Pons (tissue), 1 donor: ENCODE results near the gene UGT1A10.
"Not testable (repeated sequence)": the region's sequence is repeated elsewhere in the genome, so short reads cannot be mapped to it uniquely, and the experiment has no call there.

ENCODE experiments used
- DNase-seq: peaks from one replicate; pipeline ENCODE4 v3.0.0-alpha.2; 2016; ENCODE audit warnings: low spot score

UGT1A10 gene

GRCh38 chr2:233655943-233656342, 19.7 kb downstream of the UGT1A10 start:
- not testable (repeated sequence) for DNase-seq

DNA sequence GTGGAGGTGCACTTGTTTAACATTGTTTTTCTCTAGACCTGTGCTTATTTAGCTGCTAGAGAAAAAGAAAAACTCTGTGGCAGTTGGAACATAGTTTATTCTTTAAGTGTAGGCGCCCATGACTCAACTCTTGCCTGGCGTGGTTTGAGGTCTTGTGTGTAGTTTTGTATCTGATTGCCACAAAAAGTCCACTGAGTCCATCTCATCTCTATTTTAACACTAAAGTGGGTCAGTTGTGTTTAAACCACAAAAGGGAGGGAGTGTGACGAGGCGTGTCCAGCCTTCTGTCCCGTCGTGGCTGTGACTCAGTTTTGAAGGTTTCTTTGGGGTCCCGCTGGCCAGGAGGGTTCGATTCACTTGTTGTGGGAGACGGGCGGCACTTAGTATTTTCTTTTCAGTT, 20.2 kb downstream of the UGT1A10 start:
- no peak for DNase-seq

DNA sequence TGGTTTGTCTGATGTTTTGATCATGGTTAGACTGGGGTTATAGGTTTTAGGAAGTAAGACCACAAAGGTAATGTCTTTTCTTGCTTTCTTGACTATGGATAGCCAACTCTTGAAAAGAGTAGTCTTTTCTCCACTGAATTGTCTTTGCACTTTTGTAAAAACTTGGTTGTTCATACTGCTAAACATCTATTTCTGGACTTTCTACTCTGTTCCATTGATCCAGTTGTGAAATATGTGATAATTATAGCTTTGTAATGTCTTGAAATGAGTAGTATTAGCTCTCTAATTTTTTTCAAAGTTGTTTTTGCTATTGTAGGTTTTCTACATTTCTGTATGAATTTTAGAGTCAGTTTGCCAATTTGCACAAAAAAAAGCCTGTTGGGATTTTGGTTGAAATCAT, 22.4 kb downstream of the UGT1A10 start:
- no peak for DNase-seq

DNA sequence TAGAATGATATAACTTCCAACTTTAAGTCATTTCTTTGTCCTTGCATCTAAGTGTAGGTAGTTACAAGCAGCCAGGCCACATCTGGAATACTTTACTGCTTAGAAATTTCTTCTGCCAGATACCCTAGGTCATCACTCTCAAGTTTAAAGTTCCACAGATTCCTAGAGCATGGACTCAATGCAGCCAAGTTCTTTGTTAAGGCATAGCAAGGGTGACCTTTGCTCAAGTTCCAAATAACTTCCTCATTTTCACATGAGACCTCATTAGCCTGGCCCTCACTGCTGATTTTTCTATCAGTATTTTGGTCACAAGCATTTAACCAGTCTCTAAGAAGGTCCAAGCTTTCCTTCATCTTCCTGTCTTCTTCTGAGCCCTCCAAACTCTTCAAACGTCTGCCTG, 27.7 kb downstream of the UGT1A10 start:
- DNase-seq, result no peak

GRCh38 chr2:233668605-233669260, 32.5 kb downstream of the UGT1A10 start:
- DNase-seq, result no peak

- DNase-seq, result no peak
These were observed 35.3 kb downstream of the UGT1A10 start, which contains the start of gene UGT1A9 for GRCh38 chr2:233671290-233672161. Gene UGT1A9 (plus strand): TSS chr2:233671898. CDS start chr2:233671935, 37 bp downstream.

DNA sequence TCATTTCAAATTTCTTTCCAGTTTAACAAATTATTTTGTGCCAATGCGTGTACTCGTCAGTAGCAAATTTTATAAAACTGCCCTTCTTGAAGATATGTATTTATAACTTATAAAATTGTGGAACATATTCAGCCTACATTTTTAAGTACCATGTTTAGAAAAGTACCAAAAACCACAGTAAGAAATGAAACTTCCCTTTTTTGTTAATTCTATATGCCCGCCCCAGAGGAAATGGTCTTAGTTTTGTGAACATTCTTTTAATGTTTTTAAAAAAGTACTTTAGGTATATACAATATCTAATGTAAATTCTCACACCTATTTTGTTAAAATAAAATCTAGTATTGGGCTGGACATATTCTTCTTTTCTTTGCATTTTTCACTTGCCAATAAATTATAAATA, 36.6 kb downstream of the UGT1A10 start:
- no peak for DNase-seq

DNA sequence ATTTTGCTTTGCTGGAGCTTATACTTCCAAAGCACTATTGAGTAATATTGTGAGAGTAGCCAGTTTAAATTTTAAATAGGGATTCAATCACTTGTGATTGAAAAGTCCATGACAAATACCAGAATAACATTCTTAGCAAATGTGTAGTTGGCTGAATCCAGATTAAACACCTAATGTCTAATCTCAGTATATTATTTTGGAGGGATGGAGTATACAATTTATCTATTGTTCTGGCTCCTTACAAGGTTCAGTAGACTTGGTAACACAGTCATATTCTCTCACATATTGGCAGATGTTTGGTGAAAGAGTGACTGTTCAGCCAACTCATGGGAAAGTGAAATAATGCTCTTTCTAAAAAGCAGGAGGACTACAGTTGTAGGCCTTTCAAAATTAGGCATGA, 37.6 kb downstream of the UGT1A10 start:
- DNase-seq, result no peak

DNA sequence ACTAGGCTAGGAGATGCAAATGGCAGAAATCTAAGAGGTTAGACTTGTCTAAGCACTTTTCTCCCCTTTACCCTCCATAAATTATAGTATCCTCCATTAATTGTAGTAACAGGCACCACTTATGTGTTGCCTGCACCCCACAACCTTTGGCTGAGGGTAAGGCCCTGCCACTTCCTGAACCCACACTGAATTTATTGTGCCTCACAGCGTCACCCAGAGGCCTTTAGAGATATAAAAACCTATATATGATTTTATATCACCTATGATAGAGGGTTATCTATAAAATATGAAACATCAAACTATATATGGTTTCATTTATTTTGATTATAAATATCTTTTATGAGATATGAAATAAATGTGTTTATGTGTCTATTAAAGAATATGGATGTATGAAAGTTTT, 38.1 kb downstream of the UGT1A10 start:
- no peak for DNase-seq

DNA sequence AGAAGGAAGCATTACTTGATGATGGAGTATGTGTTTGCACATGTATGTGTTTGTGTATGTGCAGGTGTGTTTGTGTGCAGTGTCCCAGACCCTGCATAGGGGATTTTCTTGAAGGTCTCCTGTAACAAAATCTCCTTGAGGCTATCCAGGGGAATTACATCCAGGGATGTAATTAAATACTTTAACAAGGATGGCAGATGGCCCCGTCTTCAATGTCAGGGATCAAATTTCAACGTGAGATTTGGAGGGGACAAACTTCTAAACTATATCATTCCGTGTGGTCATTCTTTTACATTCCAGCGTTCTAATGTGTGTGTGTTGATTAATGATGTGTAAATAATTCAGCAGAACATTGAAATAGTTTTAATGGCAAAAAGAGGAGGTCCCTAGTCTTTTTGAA, 38.7 kb downstream of the UGT1A10 start:
- no peak for DNase-seq

GRCh38 chr2:233676046-233676445, 39.8 kb downstream of the UGT1A10 start:
- DNase-seq, result no peak

DNA sequence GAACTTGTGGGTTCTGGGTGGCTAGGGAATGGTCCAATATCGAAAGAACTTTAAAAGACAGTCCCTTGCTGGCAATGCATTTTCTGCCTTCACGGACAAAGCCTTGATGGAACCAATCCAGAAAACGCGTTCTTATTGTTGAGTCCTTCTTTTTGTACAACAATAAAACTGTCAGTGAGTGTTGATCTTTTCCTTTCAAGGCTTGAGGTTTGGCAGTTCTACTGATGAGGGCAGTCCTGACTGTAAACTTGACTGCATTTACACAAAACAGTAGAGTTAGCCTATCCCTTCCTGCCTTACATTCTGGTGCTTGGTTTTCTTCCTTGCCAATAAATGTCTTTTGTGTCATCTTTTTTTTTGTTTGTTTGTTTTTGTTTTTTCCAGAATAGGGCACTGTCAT, 42.9 kb downstream of the UGT1A10 start:
- DNase-seq, result no peak

- DNase-seq, result no peak
These were observed 44.3 kb downstream of the UGT1A10 start for GRCh38 chr2:233680361-233681045.

DNA sequence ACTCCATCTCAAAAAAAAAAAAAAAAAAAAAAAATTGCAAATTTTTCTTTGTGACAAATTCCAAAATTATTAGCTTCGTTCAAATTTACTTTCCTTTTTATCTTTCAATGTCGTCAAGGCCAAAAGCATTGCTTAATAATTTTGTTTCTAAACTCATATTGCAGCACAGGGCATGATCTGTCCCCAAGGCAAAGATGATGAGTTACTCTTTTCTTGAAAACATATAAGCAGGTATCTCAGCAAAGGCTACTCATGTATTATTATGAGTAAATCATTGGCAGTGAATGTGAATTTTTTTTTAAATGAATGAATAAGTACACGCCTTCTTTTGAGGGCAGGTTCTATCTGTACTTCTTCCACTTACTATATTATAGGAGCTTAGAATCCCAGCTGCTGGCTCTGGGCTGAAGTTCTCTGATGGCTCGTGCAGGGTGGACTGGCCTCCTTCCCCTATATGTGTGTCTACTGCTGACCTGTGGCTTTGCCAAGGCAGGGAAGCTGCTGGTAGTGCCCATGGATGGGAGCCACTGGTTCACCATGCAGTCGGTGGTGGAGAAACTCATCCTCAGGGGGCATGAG, 45.4 kb downstream of the UGT1A10 start, which contains the start of gene UGT1A7:
Gene UGT1A7 (plus strand): TSS at position 381 of the 579 bp plus-strand sequence. CDS start 37 bp downstream, at position 418.
- no peak for DNase-seq

DNA sequence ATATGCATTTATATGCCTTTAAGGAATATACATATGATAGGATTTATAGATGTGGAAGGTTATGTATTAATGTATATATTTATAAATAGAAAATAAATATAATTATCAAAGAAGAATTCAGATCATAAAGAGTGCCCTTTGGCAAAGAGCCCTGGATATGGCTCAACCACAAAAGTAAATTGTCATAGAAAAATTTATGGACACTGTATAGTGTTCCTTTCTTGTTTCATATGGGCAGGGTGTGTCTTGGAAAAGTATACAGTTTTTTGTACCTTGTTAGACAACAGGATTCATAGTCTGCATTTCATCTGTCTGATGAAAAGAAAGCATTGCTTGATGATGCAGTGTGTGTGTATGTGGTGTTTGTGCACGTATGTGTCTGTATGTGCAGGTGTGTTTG, 48.4 kb downstream of the UGT1A10 start:
- DNase-seq, result no peak

- DNase-seq, result no peak
These were observed 50.7 kb downstream of the UGT1A10 start for GRCh38 chr2:233686928-233687327.

GRCh38 chr2:233688341-233688740, 52.1 kb downstream of the UGT1A10 start:
- no peak for DNase-seq

- no peak for DNase-seq
These were observed 52.8 kb downstream of the UGT1A10 start for GRCh38 chr2:233689031-233689430.

DNA sequence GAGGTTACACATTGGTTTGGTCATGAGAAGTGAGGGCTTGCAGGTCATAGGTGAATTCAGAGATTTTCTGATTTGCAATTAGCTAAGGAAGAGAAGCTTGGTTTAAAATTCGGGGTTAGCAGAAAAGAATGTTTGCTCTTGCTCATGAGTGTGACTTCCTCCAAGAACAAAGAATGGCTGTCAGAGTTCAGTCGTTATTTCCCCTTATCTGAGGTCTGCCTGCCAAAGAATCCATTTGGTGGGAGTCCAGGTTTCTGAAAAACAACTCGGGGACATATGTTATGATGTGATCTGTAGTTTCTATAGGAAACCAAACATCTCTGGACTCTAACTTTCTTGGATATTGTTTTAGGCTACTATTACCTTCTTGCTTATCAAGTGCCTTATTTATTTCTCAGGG, 53.3 kb downstream of the UGT1A10 start:
- no peak for DNase-seq

GRCh38 chr2:233690444-233690843, 54.2 kb downstream of the UGT1A10 start:
- DNase-seq, result no peak

- no peak for DNase-seq
These were observed 55.5 kb downstream of the UGT1A10 start for GRCh38 chr2:233691443-233692433.
